NCI-H128 (cell line): ENCODE results near the gene SZT2.

Experiments used
- DNase-seq: peaks from one replicate; lab custom pipeline; 2025; ENCODE audit not compliant: unreplicated experiment; lab: John Stamatoyannopoulos, UW

Gene SZT2

DNA sequence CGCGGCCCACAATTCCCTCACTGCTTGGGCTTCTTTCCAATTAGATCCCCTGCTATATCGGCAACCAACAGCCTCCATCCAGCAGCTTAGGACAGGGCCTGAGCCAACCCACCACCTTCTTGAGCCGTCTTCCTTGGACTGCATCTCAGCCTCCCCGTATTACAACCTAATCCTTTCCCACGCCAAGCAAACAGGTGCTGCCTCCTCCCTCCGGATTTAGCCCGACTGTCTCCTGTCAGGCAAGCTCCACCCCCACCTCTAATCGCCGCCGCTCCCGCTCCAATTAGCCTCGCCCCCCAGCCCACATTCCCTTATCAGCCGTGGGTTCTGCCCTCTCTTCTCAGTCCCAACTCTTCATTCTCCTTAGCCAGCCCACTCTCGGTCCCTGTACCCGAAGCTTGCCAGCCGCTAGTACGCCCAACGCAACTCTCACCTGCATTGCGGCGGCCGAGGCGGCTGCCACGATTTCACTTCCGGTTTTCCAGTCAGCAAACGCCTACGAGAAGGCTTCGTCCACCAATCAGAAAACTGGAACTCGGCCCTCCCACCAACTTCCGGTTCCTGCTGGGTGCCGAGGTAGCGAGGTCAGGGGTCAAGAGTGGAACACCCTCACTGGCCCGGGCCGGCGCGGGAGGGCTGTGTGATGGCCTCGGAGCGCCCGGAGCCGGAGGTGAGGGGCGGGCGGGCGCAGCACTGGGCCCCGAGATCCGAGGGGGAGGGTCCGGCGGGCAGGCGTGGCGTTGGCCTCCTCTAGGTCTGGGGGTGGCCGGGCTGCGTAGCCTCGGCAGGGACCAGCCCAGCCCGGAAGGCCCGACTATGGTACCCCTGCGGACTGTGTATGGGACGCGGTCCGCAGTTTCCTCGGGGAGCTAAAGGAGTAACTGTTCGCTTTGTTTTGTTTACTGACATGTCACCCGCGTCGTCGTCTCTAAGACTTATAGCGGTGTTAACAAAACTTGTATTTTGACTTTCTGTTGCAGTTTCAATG lies at the start of gene SZT2, which contains the start of gene MED8:
SZT2 (plus strand) TSS at position 574 of the 988 bp plus-strand sequence; CDS start at position 644, 70 bp downstream.
MED8 (minus strand) TSS at position 475 of the 988 bp plus-strand sequence; CDS start at position 439, 36 bp downstream.
- DNase-seq, result peak; percentile 95

DNA sequence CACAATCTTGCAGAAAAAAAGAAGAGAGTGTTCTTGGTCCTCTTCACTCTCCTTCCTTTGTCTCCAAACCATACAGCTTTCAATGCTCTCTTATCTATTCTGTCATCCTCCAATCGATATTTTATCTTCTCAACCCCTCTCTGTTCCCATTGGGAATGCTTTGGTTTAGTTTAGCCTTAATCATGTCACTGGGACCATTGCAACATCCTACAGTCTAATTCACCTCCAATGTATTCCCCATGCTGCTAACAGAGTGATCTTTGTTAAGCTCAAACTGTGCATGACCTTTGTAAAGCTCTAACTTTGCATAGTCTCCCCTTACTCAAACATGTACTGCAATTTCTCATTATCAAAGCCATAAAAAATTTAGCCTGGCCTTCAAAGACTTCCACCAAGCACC lies 49.1 kb upstream of the SZT2 start:
- DNase-seq, result no peak

DNA sequence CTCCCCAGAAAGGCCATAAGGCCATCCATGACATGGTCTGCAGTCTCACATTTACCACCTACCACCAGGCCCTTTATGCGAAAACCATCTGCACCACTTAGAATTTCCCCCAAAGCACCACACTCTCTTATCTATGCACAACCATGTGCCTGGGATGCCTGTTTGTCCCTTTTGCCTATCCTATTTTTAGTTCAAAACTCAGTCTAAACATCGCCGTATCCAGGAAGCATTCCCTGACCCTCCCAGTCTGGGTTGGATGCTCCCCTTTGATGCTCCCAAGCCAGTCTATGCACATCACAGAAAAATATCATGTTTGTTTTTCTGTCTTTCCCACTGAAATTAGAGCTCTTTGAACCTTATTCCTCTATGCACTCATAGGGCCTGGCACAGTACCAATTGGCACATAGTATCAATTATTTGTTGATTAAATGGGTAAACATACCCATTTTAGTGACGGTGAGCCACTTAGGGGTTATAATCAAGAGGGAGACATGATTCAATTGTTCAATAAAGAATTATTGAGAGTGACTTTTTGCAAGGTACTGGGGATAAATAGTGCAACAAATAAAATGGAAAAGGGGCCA lies 45.3 kb upstream of the SZT2 start:
- no peak for DNase-seq

DNA sequence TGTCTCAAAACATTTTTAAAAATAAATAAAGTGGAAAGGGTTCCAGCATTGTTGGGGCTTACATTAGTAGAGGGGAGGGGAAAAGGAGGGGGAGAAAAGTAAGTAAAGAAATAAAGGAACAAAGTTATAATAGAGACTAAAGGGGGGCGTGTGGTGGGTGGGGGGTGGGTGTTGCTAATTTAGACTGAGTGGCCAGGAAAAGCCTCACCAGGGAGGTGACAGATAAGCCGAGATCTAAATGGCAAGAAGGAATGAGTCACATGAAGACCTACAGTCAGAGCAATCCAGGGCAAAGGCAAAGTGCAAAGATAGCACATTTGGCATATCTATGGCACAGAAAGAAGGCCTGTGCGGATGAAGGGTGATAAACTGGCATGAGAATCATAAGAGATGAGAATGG lies 44.6 kb upstream of the SZT2 start:
- DNase-seq, result no peak

DNA sequence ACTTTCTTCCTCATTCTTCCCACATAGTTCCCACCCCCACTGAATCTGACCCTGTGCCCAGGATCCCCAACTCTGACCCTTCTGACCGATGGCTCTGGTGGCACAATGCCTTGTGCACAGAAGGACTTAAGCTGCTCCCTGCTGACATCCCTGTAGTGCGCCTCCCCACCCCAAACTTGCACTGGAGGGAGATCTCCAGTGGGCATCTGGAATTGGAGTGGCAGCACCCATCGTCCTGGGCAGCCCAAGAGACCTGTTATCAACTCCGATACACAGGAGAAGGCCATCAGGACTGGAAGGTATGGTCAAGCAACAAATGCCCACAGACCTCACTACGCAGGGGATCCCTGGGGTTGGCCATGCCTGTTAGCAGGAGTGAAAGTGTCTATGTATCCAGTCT lies 43.1 kb upstream of the SZT2 start:
- DNase-seq, result no peak

DNA sequence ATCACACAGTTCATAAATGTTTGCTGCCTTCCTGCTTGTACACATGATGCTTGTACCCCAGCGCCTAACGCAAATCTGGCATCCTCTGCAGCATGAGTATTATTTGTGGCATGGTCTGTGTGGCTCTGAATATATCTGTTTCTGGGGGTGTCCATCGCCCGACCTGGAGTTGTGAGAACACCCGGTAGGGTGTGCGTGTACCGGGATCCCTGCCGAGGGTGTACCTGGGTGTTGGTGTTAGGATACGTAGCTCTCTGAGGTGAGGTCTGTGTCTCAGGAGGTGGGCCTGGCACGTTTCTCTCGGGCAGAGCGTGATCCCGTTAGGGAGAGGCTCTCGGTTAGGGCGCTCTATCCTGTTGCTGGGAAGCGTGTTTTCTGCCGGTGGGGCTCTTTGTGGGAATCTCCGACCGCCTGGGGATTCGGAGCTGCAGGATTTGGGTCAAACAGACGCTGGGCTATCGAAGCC lies 41.3 kb upstream of the SZT2 start:
- DNase-seq, result no peak

DNA sequence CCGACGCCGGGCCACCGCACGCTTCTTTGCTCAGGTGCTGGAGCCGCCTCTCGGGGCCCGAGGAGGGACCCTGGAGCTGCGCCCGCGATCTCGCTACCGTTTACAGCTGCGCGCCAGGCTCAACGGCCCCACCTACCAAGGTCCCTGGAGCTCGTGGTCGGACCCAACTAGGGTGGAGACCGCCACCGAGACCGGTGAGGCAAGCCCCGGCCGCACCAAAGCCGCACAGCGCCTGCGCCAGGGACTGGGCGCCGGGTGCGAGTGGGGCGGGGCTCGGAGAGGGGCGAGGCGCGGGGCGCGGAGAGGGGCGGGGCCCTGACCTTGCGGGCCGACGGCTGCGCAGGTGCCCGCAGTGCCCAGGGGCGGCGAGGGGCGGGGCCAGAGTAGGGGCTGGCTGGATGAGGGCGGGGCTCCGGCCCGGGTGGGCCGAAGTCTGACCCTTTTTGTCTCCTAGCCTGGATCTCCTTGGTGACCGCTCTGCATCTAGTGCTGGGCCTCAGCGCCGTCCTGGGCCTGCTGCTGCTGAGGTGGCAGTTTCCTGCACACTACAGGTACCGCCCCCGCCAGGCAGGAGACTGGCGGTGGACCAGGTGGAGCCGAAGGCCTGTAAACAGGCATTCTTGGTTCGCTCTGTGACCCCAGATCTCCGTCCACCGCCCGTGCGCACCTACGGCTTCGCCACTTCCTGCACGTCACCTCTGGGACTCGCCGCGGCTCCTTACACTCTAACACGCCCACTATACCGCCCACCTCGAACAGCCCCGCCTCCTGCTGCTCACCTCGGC lies 40.7 kb upstream of the SZT2 start:
- peak; percentile 94 for DNase-seq

DNA sequence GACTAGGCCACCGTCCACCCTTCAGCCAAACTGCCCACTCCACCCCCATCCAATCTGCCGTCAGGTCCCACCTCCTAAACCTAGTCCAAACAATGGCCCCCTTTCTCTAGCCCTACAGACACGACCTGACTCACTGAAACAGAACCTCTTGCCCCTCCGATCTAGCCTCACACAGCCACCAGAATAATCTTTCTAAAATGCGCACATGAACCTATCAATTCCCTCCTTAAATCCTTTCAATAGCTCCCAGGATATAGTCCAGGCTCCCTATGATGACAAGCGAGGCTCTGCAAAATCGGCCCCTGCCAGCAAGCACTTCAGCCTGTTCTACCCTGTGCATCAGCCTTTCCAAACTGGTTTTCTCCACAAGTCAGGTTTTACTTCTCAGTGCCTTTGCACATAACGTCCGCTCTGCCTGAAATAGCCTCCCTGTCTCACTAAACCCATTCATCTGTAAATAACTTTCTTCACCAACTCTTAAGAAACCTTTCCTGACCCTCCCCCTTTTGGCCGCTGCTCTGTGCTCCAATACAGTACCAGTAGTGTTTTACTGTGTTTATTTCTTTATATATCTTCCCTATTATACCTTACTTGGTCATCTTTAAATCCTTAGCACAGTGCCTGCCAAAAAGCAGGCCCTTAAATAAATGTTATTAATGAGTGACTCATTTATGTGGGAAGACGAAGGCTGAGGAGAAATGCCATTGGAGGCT lies 39.9 kb upstream of the SZT2 start:
- no peak for DNase-seq

DNA sequence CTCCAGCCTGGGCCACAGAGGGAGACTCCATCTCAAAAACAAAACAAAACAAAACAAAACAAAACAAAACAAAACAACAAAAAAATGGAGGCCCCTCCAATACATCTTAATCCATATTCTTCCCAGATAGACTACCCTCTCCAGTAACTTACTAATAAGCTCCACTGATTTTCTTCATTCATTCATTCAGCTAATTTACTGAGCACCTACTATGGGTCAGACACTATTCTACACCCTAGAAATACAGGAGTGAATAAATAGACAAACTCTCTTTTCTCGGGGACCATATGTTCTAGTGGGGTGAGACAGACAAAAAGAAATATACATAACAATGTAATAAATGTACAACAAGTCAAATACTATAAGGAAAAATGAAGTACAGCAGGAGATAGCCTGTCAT lies 38.7 kb upstream of the SZT2 start:
- DNase-seq, result no peak

DNA sequence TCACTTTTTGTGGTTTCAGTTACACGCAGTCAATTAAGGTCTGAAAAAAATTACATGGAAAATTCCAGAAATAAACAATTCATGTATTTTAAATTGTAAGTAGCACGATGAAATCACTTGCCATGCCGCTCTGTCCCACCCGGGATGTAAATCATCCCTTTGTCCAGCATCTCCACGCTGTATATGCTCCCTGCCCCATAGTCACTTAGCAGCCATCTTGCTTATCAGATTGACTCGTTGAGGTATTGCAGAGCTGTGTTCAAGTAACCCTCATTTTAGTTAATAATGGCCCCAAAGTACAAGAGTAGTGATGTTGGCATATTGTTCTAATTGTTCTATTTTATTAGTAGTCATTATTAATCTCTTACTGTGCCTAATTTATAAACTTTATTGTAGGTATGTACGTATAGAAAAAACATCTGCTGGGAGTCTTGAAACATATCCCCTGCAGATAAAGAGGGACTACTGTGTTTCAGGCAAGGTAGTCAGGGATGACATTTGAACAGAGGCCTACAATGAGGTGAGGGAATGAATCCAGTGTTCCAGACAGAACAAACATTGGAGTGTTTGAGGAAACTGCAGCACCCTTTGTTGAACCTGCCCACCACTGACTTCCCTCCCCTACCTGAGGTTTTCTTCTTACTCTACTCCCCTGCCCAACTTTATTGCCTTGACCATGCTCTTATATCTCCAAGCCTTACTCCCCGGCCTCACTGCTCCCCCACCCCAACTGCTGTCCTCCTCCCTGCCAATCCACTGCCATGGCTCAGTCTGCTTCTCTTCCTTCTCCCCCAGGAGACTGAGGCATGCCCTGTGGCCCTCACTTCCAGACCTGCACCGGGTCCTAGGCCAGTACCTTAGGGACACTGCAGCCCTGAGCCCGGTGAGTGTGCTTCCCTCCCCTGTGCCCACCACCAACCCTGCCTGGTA lies 38.0 kb upstream of the SZT2 start:
- DNase-seq, result no peak

DNA sequence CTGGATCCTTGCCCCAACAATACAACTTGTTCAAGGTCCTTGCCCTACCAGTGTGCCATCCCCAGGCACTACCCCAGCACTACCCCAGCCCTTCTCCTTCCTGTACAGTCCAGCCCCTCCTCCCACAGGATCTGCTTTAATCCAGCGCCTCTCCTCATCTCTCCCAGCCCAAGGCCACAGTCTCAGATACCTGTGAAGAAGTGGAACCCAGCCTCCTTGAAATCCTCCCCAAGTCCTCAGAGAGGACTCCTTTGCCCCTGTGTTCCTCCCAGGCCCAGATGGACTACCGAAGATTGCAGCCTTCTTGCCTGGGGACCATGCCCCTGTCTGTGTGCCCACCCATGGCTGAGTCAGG lies 37.4 kb upstream of the SZT2 start:
- DNase-seq, result no peak

DNA sequence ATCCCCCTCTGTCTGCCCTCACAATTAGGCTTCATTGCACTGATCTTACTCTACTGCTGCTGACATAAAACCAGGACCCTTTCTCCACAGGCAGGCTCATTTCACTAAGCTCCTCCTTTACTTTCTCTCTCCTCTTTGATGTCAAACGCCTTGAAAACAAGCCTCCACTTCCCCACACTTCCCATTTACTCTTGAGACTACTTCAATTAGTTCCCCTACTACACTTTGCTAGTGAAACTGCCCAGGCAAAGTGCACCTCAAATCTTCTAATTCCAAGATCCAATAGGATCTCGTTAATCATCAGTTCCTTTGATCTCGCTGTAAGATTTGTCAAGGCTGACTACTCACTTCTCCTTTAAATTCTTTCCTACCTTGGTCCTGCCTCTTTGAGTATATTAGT lies 36.8 kb upstream of the SZT2 start:
- no peak for DNase-seq

DNA sequence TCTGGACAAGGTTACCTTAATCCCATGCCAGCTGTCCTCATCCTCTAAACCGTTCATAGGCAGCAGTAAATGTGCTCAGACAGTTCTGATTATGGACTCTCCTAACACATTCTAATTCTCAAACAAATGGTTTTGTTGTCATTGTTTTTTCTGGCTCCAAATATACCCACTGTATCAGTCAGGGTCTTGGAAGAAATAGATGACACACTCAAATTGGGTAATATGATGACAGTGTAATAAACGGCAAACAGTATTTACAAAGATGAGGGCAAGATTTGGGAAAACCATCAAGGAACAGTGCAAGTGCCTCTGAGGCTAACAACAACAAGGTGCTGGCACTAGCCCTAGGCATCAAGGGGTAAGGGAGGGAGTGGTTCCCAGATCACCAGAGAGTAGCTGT lies 35.2 kb upstream of the SZT2 start:
- no peak for DNase-seq

DNA sequence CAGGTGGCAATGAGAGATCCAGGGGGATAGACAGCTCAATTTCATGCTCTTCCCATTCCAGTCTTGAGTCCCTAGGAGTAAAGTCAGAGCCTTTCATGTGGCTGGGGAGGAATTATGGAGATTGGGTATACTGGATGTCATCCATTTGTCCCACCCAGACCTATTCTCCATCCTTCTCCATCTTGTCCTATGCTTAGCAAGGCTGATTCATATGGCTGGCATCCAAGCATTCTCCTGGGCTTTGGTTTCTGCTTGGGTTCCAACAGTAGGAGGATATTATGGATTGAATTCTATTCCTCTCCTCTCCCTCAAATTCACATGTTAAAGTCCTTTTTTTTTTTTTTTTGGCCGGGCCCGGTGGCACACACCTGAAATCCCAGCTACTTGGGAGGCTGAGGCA lies 34.8 kb upstream of the SZT2 start:
- DNase-seq, result no peak

DNA sequence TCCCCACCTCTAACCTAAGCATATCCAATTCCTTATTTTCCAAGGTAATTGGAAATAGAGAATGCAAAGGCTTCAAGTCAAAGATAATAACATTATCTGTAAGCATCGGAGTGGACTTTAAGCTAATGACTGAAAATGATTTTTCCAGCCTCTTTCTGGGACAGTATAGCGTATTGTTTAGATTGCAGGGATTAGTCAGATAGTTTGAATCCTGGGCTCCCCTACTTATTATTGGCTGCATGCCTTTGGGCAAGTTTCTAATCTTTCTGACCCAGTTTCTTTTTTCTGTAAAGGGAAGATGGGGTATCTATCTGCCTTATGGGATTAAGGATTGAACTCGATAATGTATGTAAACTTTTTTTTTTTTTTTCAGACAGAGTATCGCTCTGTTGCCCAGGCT lies 32.4 kb upstream of the SZT2 start:
- no peak for DNase-seq

DNA sequence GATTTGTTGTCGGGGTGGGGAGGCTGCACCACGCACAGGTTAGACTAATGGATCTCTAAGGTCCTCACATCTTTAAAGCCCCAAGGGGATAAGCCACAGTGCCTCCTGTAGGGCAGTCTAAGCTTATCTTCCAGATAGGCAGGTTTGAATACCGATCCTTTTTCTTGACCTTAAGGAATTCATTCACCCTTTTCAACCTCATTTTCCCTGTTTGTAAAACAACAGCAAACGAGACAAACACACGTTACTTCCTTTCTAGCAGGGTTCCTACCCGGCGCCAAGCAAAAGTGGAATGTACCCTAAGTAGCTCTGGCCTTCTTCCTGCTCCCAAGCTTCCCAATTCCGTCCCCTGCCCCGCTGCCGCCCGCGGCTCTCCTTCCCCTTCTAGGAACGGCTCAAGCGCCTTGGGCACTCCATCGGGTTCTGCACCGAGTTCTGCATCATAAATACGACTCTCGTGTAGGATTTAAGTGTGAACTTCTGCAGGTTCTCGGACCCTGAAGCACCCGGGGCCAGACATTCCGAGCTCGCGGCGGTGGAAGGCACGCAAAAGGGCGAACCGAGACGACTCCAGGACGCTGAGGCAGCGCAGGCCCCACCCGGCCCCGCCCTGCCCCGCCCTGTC lies 31.5 kb upstream of the SZT2 start:
- no peak for DNase-seq

DNA sequence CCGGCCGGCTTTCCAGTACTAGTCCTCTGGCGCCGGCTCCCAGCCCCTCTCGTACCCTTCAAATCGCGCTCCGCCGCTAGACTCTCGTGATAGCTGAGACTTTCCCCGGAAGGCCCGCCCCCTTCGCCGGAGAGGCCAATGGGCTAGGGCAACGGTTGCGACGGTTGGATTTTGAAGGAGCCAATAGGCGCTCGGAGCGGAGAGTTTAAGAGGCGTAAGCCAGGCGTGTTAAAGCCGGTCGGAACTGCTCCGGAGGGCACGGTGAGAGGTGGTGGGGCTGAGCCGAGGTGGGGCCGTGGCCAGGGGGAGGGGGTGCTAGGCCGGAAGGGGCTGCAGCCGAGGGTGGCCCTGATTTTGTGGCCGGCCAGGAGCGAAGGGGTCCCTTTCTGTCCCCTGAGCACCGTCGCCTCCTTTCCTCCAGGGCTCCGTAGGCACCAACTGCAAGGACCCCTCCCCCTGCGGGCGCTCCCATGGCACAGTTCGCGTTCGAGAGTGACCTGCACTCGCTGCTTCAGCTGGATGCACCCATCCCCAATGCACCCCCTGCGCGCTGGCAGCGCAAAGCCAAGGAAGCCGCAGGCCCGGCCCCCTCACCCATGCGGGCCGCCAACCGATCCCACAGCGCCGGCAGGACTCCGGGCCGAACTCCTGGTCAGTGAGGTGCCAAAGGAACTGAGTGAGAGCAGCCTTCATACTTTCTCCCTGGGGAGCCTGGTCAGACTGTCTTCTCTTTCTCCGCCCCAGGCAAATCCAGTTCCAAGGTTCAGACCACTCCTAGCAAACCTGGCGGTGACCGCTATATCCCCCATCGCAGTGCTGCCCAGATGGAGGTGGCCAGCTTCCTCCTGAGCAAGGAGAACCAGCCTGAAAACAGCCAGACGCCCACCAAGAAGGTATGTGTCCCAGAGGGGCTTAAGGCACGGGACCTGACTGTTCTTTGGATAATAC lies 30.7 kb upstream of the SZT2 start, which contains the start of gene CDC20:
CDC20 (plus strand) TSS at position 236 of the 948 bp plus-strand sequence; CDS start at position 471, 235 bp downstream.
- peak; percentile 99 for DNase-seq

DNA sequence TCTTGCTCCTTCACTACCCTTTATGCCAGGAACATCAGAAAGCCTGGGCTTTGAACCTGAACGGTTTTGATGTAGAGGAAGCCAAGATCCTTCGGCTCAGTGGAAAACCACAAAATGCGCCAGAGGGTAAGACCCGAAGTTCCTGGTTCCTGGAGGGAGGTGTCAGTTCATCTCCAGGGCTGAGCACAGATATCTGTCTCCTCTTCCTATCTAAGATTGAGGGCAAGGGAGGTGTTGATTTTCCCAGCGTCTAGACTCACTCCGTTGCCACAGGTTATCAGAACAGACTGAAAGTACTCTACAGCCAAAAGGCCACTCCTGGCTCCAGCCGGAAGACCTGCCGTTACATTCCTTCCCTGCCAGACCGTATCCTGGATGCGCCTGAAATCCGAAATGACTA lies 30.0 kb upstream of the SZT2 start:
- DNase-seq, result no peak
